MM.1S (cell line): ENCODE measurements around the gene RPS2.

Source experiments
- DNase-seq: peaks from one replicate; pipeline ENCODE4 v3.0.0-alpha.2; 2015
- H2AFZ ChIP-seq: fragments of 300-600 bp; sonication (generic); 2 replicates; pipeline ENCODE4 v1.6.0; 2016; ENCODE audit warnings: antibody characterized with exemption, low read length
- H3F3A ChIP-seq: fragments of 300-600 bp; sonication (generic); 2 replicates; pipeline ENCODE4 v1.6.1; 2016; ENCODE audit warnings: mild to moderate bottlenecking, antibody characterized with exemption, low read length, moderate library complexity, mixed read lengths; ENCODE audit not compliant: insufficient read depth
- H3K27ac ChIP-seq: fragments of 300-600 bp; sonication (generic); 2 replicates; pipeline ENCODE4 v1.5.1; 2016; ENCODE audit warnings: mild to moderate bottlenecking, low read length
- H3K27me3 ChIP-seq: fragments of 300-600 bp; sonication (generic); replicated peaks from 2 replicates; pipeline ENCODE4 v1.6.0; 2016; ENCODE audit warnings: low read length; ENCODE audit not compliant: insufficient read depth
- H3K36me3 ChIP-seq: fragments of 300-600 bp; sonication (generic); replicated peaks from 2 replicates; pipeline ENCODE4 v1.6.1; 2016; ENCODE audit warnings: mild to moderate bottlenecking, low read length, mixed read lengths; ENCODE audit not compliant: insufficient read depth
- H3K4me1 ChIP-seq: fragments of 300-600 bp; sonication (generic); 2 replicates; pipeline ENCODE4 v1.6.1; 2016; ENCODE audit warnings: low read length, mixed read lengths
- H3K4me2 ChIP-seq: fragments of 300-600 bp; sonication (generic); 2 replicates; pipeline ENCODE4 v1.6.0; 2016; ENCODE audit warnings: low read depth, low read length
- H3K4me3 ChIP-seq: fragments of 300-600 bp; sonication (generic); 2 replicates; pipeline ENCODE4 v1.5.1; 2016; ENCODE audit warnings: low read length, mixed read lengths
- H3K79me2 ChIP-seq: fragments of 300-600 bp; sonication (generic); 2 replicates; pipeline ENCODE4 v1.6.1; 2016; ENCODE audit warnings: mixed run types, low read length, mixed read lengths
- H3K9ac ChIP-seq: fragments of 300-600 bp; sonication (generic); 2 replicates; pipeline ENCODE4 v1.6.1; 2016; ENCODE audit warnings: low read length, mixed read lengths
- H3K9me2 ChIP-seq: fragments of 300-600 bp; sonication (generic); replicated peaks from 2 replicates; pipeline ENCODE4 v1.6.1; 2016; ENCODE audit warnings: mild to moderate bottlenecking, low read length, mixed read lengths; ENCODE audit not compliant: insufficient read depth
- H3K9me3 ChIP-seq: fragments of 300-600 bp; sonication (generic); replicated peaks from 2 replicates; pipeline ENCODE4 v1.6.1; 2016; ENCODE audit warnings: mild to moderate bottlenecking, low read length, mixed read lengths; ENCODE audit not compliant: insufficient read depth
- H4K20me1 ChIP-seq: fragments of 300-600 bp; sonication (generic); 2 replicates; pipeline ENCODE4 v1.6.1; 2016; ENCODE audit warnings: mild to moderate bottlenecking, low read length, moderate library complexity, mixed read lengths; ENCODE audit not compliant: insufficient read depth
- EZH2 ChIP-seq: fragments of 300-600 bp; sonication (generic); optimal IDR thresholded peaks from 2 replicates; pipeline ENCODE3; 2017; ENCODE audit warnings: low read depth, mild to moderate bottlenecking, antibody characterized with exemption, low read length, mixed read lengths
- EZH2phosphoT487 ChIP-seq: fragments of 300-600 bp; sonication (generic); IDR thresholded peaks from 2 replicates; pipeline ENCODE4 v1.6.1; 2018; ENCODE audit warnings: antibody characterized with exemption, low read length
- TF ChIP-seq, protein P1 (sequence below): fragments of 300-600 bp; sonication (generic); IDR thresholded peaks from 2 replicates; pipeline ENCODE4 v1.5.1; 2016; ENCODE audit warnings: antibody characterized with exemption, low read length, mixed read lengths

Gene RPS2

DNA sequence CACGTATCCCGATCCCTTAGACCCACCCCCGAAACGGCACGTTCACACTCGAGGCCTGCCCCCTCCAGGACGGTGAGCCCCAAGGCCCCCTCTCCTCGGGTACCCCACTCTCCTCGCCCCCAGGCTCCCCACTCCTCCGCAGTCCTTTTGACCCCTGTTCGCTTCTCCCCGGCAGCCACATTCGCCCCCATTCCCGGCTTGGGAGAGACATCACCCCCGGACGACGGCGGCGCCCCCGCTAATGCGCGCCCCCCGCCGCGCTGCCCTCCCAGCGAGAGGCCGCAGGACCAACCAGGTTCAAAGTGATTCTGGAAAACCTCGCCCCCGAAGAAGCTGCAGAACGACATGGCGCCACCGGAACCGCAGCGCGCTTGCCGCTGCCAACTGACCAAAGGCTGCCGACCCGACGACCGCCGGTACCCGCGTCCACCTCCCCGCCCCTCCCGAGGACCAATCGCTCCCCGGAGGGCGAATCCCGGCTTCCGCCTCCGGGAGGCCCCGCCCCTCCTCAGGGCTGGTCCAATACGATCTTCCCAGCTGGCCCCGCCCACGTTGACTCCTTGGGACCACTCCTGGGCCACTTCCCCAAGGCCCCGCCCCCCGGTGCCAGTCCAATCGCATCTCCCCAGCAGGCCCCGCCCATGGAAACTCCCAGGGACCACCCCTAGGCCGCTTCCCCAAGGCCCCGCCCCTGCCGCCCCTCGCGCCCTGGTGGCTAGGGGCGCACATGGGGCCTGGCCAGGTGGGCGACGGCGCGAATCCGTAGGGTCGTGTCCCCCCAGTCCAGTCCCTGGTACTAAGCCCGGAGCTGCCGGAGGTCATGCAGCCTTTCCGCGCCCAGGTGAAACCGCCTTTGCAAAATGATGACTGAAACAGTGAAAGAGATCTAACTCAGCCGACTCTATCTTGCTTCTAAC lies 21.6 kb downstream of the RPS2 start, which contains the start of gene MSRB1:
MSRB1 (minus strand) TSS at position 390 of the 917 bp plus-strand sequence; CDS start at position 347, 43 bp downstream.
- no peaks in the 10 kb centered on the region for H3K4me1 ChIP-seq
- H2AFZ ChIP-seq, result peak within 1 kb of the TSS; percentile 82
- H3K27ac ChIP-seq, result peak within 1 kb of the TSS; percentile 20; the same call in 1 of the 2 replicates
- H4K20me1 ChIP-seq, result no peaks in the 10 kb centered on the region
- H3K36me3 ChIP-seq, result peaks cover 3% of the 10 kb centered on the region; the same call in 1 of the 2 replicates
- TF ChIP-seq, protein P1, sequence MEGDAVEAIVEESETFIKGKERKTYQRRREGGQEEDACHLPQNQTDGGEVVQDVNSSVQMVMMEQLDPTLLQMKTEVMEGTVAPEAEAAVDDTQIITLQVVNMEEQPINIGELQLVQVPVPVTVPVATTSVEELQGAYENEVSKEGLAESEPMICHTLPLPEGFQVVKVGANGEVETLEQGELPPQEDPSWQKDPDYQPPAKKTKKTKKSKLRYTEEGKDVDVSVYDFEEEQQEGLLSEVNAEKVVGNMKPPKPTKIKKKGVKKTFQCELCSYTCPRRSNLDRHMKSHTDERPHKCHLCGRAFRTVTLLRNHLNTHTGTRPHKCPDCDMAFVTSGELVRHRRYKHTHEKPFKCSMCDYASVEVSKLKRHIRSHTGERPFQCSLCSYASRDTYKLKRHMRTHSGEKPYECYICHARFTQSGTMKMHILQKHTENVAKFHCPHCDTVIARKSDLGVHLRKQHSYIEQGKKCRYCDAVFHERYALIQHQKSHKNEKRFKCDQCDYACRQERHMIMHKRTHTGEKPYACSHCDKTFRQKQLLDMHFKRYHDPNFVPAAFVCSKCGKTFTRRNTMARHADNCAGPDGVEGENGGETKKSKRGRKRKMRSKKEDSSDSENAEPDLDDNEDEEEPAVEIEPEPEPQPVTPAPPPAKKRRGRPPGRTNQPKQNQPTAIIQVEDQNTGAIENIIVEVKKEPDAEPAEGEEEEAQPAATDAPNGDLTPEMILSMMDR, result no peak
- no peak for TF ChIP-seq EZH2
- no peak for TF ChIP-seq EZH2phosphoT487
- DNase-seq, result peak; percentile 99
- peak within 1 kb of the TSS; percentile 99 for H3K4me3 ChIP-seq
- H3K79me2 ChIP-seq, result peaks cover 4% of the 10 kb centered on the region
- H3K9me3 ChIP-seq, result no peaks in the 10 kb centered on the region
- H3F3A ChIP-seq, result no peaks in the 10 kb centered on the region
- H3K4me2 ChIP-seq, result peak within 1 kb of the TSS; percentile 75
- peak within 1 kb of the TSS; percentile 84 for H3K9ac ChIP-seq
- no peaks in the 10 kb centered on the region for H3K27me3 ChIP-seq
- H3K9me2 ChIP-seq, result no peaks in the 10 kb centered on the region

DNA sequence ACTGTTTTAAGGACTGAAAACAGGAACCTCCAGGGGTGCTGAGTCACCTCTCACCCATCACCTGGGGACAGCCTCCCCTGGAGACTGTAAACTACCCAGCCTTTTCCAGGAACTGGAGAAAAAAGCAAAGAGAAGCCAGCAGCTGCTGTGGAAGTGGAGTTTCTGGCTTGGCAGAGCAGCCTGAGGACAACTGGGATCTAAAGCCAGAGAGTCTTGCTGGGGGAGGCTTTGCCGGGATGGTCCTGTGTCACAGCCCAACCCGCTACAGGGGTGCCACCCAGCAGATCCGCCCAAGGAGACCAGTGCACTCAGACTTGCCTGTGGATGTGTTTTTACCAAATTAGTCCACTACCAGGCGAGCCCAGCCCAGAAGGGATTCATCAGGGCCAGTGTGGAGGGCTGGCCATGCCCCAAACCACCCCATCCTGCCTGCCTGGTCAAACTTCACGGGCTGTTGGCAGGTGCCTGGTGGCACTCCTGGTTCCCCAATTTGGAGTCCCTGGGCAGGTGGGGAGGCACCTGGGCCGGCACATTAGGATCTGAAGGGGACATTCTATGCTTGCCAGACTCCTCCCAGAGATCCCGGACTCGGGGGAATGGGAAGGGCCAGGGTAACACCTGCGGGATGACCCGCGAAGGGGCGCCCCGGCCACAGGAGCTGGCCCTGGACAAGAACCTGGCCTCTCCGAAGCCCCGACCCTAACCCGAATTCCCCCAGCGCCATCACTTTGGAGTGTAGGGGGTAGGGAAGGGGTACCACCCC lies 22.4 kb downstream of the RPS2 start:
- TF ChIP-seq, protein P1, result no peak
- no peak for TF ChIP-seq EZH2phosphoT487
- TF ChIP-seq EZH2, result no peak
- peak overlapping the region; percentile 82 for H2AFZ ChIP-seq

DNA sequence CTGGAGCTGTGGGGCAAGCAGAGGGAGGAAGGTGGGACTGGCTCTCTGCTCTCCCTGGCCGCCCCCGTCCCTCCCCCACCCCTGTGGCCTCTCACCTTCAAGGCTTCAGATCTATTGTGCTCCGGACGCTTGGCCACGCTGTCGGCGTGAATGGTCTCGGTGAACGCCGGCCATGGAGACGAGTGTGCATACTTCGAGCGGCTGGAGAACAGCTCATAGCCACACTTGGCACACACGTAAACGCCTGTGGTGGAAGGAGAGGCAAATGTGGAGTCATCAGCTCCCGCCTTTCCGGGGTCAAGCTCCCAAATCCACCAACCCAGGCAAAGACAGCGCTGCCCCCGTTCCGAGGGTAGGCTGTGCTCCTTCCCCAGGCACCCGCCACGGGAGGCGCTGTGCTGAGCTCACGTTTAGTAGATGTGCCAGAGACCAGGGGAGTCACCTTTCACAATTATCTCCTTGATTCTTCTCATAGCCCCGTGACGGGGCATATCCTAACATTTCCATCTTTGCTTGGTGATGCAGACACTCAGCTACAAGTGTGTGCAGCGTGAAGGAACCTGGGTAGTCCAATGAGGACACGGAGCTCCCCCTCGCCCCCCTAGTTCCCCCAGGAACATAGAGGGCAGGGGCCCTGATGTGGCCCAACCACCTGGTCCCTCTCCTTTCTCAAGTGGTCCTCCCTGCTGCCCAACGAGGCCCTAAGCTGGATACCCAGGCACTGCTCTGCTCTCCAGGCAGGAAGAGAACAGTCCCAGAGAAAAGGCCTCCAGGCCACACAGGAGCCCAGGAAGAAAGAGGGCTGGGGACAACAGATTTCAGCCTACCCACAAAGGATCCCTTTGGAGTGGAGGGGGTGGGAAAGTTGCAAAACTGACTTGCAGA lies 23.2 kb downstream of the RPS2 start:
- Histone ChIP-seq H3K27ac (no peak overlapping the region), H3K79me2 (peaks cover 4% of the 10 kb centered on the region), H3K9me2 (no peaks in the 10 kb centered on the region), H3K4me2 (peak overlapping the region; percentile 75; the same call in 1 of the 2 replicates), H3K4me1 (no peaks in the 10 kb centered on the region), H3K36me3 (peaks cover 3% of the 10 kb centered on the region; the same call in 1 of the 2 replicates), H3F3A (no peaks in the 10 kb centered on the region), H3K27me3 (no peaks in the 10 kb centered on the region), H3K4me3 (0 out of 2 replicates have a peak overlapping the region, but pooled peaks have one; percentile 99), H2AFZ (no peak overlapping the region), H3K9me3 (no peaks in the 10 kb centered on the region), H3K9ac (no peak overlapping the region; the same call in 1 of the 2 replicates), H4K20me1 (no peaks in the 10 kb centered on the region)
- TF ChIP-seq EZH2phosphoT487 (no peak), EZH2 (no peak)
- TF ChIP-seq, protein P1, result no peak
- DNase-seq, result no peak

More for the DNA sequence above, 22.4 kb downstream of the RPS2 start:
- H3K9ac ChIP-seq, result peak overlapping the region; percentile 84
- H3K4me1 ChIP-seq, result no peaks in the 10 kb centered on the region
- no peaks in the 10 kb centered on the region for H3K27me3 ChIP-seq
- no peaks in the 10 kb centered on the region for H3F3A ChIP-seq
- H3K4me3 ChIP-seq, result peak overlapping the region; percentile 99
- H3K79me2 ChIP-seq, result peaks cover 4% of the 10 kb centered on the region
- H3K9me2 ChIP-seq, result no peaks in the 10 kb centered on the region
- peaks cover 3% of the 10 kb centered on the region; the same call in 1 of the 2 replicates for H3K36me3 ChIP-seq
- no peaks in the 10 kb centered on the region for H4K20me1 ChIP-seq
- H3K4me2 ChIP-seq, result peak overlapping the region; percentile 75
- no peaks in the 10 kb centered on the region for H3K9me3 ChIP-seq
- no peak overlapping the region for H3K27ac ChIP-seq
- no peak for DNase-seq
